Stimulated activated CD4-positive, alpha-beta T cell treated with anti-CD3 and anti-CD28 coated beads, Interleukin-12 subunit alpha, Interleukin-12 subunit beta, amount 100 ng/mL, for 48 hours (primary cell): Measurements from ENCODE around the gene SLCO3A1.

ENCODE experiments used
- DNase-seq, 3 donors: peaks; one replicate each; pipeline ENCODE4 v3.0.0-alpha.2; 2020; ENCODE audit warnings: low read depth in 2 of 3, low spot score in 1 of 3

SLCO3A1 gene

DNA sequence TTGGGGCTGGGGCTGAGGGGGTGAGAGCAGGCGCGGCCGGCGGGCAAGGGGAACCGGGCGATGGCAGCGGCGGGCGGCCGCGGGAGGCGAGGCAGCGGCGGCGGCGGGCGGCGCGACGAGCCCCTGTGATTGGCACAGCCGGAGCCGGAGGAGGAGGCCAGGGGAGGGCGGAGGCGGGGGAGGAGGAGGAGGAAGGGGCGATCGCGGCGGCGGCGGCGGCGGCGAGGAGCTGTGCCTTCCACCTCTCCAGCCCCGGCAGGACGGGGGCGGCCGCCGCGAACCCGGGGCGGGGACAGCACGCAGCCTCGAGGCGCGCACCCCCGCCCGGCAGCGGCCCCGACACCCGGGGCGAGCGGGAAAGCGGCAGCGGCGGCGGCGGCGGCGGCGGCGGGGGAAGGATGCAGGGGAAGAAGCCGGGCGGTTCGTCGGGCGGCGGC, at the start of gene SLCO3A1:
SLCO3A1 (plus strand) TSS at position 198 of the 437 bp plus-strand sequence.
- peak in 2 of 3 donors; percentile 35 to 56 for DNase-seq

GRCh38 chr15:91807122-91807521, 46.4 kb upstream of the SLCO3A1 start:
- DNase-seq = no peak

GRCh38 chr15:91813924-91814323, 39.6 kb upstream of the SLCO3A1 start:
- no peak for DNase-seq

GRCh38 chr15:91816942-91817341, 36.6 kb upstream of the SLCO3A1 start:
- DNase-seq = no peak

- no peak for DNase-seq
These were observed 32.0 kb upstream of the SLCO3A1 start for GRCh38 chr15:91821458-91821857.

GRCh38 chr15:91824256-91824655, 29.3 kb upstream of the SLCO3A1 start:
- DNase-seq = no peak

- no peak for DNase-seq
These were observed 27.1 kb upstream of the SLCO3A1 start for GRCh38 chr15:91826443-91826842.

DNA sequence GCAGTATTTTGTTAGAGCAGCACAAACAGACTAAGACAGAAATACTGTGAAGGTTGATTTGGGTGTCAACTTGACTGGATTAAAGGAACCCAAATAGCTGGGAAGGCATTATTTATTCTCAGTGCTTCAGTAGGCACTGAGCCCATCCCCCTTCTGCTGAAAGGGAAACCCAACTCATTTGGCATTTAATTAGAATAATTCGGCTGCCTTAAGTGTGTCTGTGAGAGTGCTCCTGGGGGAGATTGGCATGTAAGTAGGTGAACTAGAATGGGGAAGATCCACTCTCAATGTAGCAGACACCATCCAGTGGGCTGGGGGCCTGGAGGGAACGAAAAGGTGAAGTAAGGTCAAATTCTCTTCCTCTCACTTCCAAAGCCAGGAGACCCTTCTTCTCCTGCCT, 20.5 kb upstream of the SLCO3A1 start:
- DNase-seq = no peak

DNA sequence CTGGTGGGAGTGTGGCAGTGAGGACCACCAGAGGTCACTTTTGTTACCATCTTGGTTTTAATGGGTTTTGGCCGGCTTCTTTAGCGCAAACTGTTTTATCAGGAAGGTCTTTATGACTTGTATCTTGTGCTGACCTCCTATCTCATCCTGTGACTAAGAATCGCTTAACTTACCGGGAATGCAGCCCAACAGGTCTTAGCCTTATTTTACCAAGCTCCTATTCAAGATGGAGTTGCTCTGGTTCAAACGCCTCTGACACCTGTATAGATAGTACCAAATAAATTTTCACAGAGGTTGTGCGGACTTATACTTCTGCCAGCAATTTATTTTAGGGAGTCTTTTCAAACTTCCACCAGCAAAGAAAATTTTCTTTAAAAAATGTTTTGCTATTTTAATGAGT, 13.6 kb upstream of the SLCO3A1 start:
- DNase-seq = no peak

DNA sequence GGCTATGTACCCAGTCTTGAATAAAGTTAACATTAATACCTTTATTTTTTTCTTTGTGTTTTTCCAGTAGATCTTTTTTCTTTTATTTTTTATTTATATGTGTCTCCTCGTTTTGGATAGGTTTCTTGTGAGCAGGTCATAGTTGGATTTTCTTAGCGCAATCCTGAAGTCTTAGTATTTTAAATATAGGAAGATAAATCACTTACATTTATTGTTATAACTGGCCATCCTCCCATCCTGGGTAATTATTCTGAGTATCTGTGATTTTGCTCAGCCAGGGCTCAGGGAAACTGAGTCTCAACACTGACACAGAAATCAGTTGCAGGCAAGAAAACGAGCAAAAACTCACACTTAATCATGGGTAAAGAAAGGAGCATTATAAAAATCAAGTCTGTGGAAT, 11.6 kb upstream of the SLCO3A1 start:
- DNase-seq = no peak

DNA sequence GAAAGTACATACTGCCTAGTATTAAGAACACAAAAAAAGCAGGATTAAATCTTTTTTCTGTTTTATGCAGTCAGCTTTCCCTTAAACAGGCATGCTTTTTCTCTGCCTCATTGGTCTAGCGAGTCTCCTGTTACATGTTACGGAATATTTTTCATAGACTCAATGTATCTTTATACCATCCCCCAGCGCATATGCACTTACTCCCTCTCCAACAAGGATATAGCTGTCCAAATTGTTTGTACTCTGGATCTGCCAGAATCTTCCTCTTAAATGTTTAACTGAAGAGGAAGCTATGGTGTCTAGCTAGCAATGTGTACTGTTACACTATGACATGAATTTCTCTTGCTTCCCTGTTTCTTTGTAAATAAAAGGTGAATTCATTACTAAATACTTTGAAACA, 9.2 kb upstream of the SLCO3A1 start:
- DNase-seq = no peak

DNA sequence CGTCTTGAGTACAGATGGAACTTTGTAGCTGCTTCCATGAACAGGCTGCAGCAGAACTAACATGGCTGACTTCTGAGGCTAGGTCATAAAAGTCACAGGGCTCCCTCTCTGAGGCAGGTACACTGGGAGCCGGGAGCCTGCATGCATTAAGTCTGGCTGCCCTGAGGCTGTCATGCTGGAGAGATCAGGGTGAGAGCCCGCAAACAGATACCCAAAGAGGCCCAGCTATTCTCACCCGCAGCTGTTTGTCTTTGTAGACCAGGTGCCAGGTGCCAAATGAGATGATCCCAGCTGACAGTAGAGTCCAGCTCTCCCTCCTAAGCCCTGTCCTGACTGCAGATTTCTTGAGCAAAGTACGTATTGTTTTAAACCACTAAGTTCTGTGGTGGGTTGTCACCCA, 8.6 kb upstream of the SLCO3A1 start:
- DNase-seq = no peak

GRCh38 chr15:91845720-91846119, 7.8 kb upstream of the SLCO3A1 start:
- no peak for DNase-seq

GRCh38 chr15:91849180-91849579, 4.3 kb upstream of the SLCO3A1 start:
- DNase-seq = no peak

DNA sequence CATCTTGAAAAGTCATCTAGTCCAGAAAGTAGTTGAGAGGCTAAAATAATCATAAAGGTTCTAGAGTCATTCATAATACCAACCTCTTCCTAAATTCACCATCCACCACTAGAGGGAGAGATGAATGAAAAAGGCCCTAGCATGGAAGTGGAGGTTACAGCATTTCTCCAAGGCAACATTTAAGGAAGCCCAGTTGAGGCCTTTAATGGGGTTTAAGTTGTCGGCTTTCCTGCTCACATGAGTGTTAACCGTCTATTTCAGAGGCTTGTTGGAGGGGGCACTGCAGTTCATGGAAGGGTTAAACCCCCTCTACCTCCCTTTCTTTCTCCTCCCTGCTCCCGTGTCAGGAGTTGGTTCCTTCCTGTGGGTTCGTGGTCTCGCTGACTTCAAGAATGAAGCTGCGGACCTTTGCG, 3.8 kb upstream of the SLCO3A1 start:
- peak in 1 of 3 donors; percentile 30 for DNase-seq

GRCh38 chr15:91852741-91853510, 582 bp upstream of the SLCO3A1 start:
- peak; percentile 37 to 55 (median 41) for DNase-seq

DNA sequence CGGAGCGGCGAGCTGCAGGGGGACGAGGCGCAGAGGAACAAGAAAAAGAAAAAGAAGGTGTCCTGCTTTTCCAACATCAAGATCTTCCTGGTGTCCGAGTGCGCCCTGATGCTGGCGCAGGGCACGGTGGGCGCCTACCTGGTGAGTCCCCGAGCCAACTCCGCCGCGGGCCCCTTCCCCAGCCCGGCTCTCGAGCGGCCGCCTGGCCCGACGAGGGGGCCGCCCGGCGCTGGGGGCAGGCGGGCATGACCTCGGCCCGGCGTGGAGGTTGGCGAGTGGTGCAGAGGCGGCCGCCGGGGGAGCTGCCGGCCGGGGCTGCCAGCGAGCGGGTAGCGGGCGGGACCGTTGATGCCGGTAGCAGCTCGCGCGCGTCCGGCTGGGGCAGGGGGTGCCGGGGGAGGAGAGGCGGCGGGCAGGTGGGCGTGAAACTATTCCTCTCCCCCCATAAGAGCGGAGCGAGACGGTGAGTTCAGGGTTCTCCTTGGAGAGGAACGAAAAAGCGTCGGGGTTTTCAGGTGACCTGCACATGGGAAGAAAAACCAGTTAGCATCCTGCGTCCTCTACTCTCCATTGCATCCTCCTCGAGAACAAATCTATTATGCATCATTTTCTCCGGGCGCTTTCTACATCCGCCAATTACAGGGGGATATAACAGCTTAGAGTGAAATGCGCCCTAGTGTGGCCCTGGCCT, 585 bp downstream of the SLCO3A1 start:
- no peak for DNase-seq

DNA sequence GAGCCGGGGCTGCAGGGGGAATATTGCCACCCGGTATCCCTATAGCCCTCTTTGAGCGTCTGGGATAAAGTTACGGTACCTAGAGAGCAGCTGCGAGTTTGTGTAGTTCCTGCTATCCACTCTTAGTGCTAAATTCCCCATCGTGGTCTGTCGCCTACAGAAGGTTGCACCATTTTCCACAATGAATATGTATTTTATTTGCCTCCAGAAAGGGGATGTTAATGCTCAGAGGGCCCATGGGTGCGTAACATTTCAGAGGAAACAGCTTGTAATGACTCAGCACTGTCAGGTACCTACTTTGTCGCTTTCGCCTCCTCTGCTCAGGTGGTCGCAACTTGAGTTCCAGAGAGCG, 1.1 kb downstream of the SLCO3A1 start:
- peak in 1 of 3 donors; percentile 22 for DNase-seq

DNA sequence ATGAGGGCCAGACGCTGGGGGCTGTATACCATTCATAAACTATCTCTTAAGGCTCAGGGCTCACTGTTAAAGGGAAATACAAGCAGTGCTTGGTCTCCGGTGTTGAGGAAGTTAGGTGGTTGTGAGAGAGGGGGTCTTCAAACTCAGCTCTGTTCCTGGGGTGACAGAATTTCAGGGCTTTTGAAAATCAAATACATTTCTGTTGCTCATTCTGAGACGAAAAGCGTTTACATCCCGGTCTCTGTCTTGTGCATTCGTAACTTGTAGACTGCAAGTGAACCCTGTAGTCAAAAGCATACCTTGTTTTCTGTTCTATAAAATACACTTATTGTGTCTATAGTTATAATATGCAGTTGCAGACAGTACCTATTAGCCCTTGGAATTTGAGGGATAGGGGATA, 1.7 kb downstream of the SLCO3A1 start:
- DNase-seq = no peak

- no peak for DNase-seq
These were observed 2.4 kb downstream of the SLCO3A1 start for GRCh38 chr15:91855684-91856489.

GRCh38 chr15:91857224-91857585, 3.7 kb downstream of the SLCO3A1 start:
- no peak for DNase-seq

DNA sequence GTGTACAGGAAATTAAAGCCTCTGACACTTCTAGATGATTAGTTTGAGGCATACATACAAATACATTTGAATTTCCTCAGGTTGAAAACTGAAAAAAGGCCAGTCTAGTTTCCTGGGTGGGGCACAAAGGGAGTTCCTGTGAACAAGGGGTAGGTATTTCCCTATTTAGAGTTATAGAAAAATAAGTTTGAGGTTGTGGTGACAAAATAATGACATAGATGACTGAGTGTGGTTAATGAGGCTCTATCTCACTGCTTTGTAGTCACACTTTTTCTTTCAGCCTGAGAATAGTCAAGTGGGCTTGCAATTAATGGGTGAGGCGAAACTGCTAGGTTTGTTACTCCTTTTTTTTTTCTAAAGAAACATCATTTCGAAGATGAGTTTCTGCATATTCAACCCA, 4.3 kb downstream of the SLCO3A1 start:
- DNase-seq = peak in 1 of 3 donors; percentile 33
